Hepatocyte (in vitro differentiated cells): ENCODE results near the gene OAS1. TPM values are rescaled to one million over a fixed set of nuclear protein-coding genes. Genes with fewer than 3 reads are reported as not detected.

Experiments used
- DNase-seq: peaks from one replicate; pipeline ENCODE4 v3.0.0-alpha.2; 2016; ENCODE audit warnings: low spot score
- H2AFZ ChIP-seq: fragments of 200-600 bp; sonication (generic); 2 replicates; pipeline ENCODE4 v1.6.0; 2016; ENCODE audit warnings: antibody characterized with exemption, mild to moderate bottlenecking
- H3K27ac ChIP-seq: fragments of 200-600 bp; sonication (generic); 2 replicates; pipeline ENCODE4 v1.5.1; 2016; ENCODE audit warnings: mild to moderate bottlenecking
- H3K27me3 ChIP-seq: fragments of 200-600 bp; sonication (generic); 2 replicates; pipeline ENCODE4 v1.6.1; 2016
- H3K36me3 ChIP-seq: fragments of 200-600 bp; sonication (generic); replicated peaks from 2 replicates; pipeline ENCODE4 v1.5.1; 2016; ENCODE audit warnings: low read depth; ENCODE audit not compliant: insufficient read depth
- H3K4me1 ChIP-seq: fragments of 200-600 bp; sonication (generic); 2 replicates; pipeline ENCODE4 v1.5.1; 2016; ENCODE audit warnings: mild to moderate bottlenecking, moderate library complexity; ENCODE audit not compliant: insufficient read depth
- H3K4me2 ChIP-seq: fragments of 200-600 bp; sonication (generic); 2 replicates; pipeline ENCODE4 v1.6.0; 2016
- H3K4me3 ChIP-seq: fragments of 200-600 bp; sonication (generic); 2 replicates; pipeline ENCODE4 v1.5.1; 2016; ENCODE audit warnings: mild to moderate bottlenecking
- H3K79me2 ChIP-seq: fragments of 200-600 bp; sonication (generic); 2 replicates; pipeline ENCODE4 v1.6.0; 2017; ENCODE audit warnings: mild to moderate bottlenecking
- H3K9me2 ChIP-seq: fragments of 200-600 bp; sonication (generic); replicated peaks from 2 replicates; pipeline ENCODE4 v1.6.0; 2017; ENCODE audit warnings: mild to moderate bottlenecking; ENCODE audit not compliant: insufficient read depth
- H3K9me3 ChIP-seq: fragments of 200-600 bp; sonication (generic); 2 replicates; pipeline ENCODE4 v1.5.1; 2016; ENCODE audit warnings: low read depth, mild to moderate bottlenecking
- H4K20me1 ChIP-seq: fragments of 200-600 bp; sonication (generic); 2 replicates; pipeline ENCODE4 v1.6.0; 2016; ENCODE audit warnings: mild to moderate bottlenecking; ENCODE audit not compliant: insufficient read depth, poor library complexity, severe bottlenecking
- CTCF ChIP-seq: fragments of 200-600 bp; sonication (generic); IDR thresholded peaks from 2 replicates; pipeline ENCODE4 v1.5.1; 2016; ENCODE audit warnings: antibody characterized with exemption, mild to moderate bottlenecking; ENCODE audit not compliant: poor library complexity
- EZH2 ChIP-seq: fragments of 200-600 bp; sonication (generic); IDR thresholded peaks from 2 replicates; pipeline ENCODE4 v1.6.1; 2016; ENCODE audit warnings: antibody characterized with exemption, mild to moderate bottlenecking, borderline replicate concordance
- EZH2phosphoT487 ChIP-seq: fragments of 200-600 bp; sonication (generic); IDR thresholded peaks from one replicate; pipeline ENCODE4 v1.6.1; 2018; ENCODE audit warnings: antibody characterized with exemption, mild to moderate bottlenecking, low read depth, moderate library complexity; ENCODE audit not compliant: unreplicated experiment, severe bottlenecking
- WGBS: methylation state at CpG from one replicate; pipeline ENCODE4 v1.1.6; 2016; ENCODE audit warnings: low lambda C conversion rate; ENCODE audit errors: missing lambda C conversion rate; 5-methylcytosine and 5-hydroxymethylcytosine counted together
- polyA plus RNA-seq: library from polyadenylated mRNA; unstranded; fragments of >200 nt; fragmentation: Nextera tagmentation; extraction: Ambion mirVana; gene quantifications from 2 replicates; pipeline ENCODE4 v1.2.1, GENCODE V29; 2016
- total RNA-seq: library from RNA; depleted of rRNA; stranded (reverse); fragments of >200 nt; gene quantifications from 2 replicates; pipeline ENCODE4 v1.2.3, GENCODE V29; 2014

Gene OAS1
- total and polyA plus RNA-seq, 2 experiments from 2014 or later, result 18.6 to 25.0 TPM

GRCh38 chr12:112861284-112861683 is 45.5 kb upstream of the OAS1 start:
- H3K4me1 ChIP-seq, result no peaks in the 10 kb centered on the region
- no peak overlapping the region for H3K27ac ChIP-seq
- no peak overlapping the region for H2AFZ ChIP-seq
- H3K79me2 ChIP-seq, result no peaks in the 10 kb centered on the region
- no peak for DNase-seq
- H3K4me3 ChIP-seq, result no peak overlapping the region
- 87% methylated on average over 7 of the region's 7 CpGs for WGBS
- H3K36me3 ChIP-seq, result no peaks in the 10 kb centered on the region
- H3K9me3 ChIP-seq, result no peaks in the 10 kb centered on the region
- no peaks in the 10 kb centered on the region for H4K20me1 ChIP-seq
- TF ChIP-seq EZH2phosphoT487 (no peak), EZH2 (no peak), CTCF (no peak)
- no peaks in the 10 kb centered on the region for H3K9me2 ChIP-seq
- H3K27me3 ChIP-seq, result peaks cover 28% of the 10 kb centered on the region
- no peak overlapping the region for H3K4me2 ChIP-seq

- Histone ChIP-seq H3K9me2 (no peaks in the 10 kb centered on the region), H3K4me1 (no peaks in the 10 kb centered on the region), H3K79me2 (no peaks in the 10 kb centered on the region), H3K4me3 (no peak overlapping the region), H3K4me2 (no peak overlapping the region), H4K20me1 (no peaks in the 10 kb centered on the region), H3K27ac (no peak overlapping the region), H2AFZ (no peak overlapping the region), H3K9me3 (no peaks in the 10 kb centered on the region), H3K36me3 (no peaks in the 10 kb centered on the region), H3K27me3 (peaks cover 25% of the 10 kb centered on the region)
- no peak for DNase-seq
- TF ChIP-seq EZH2phosphoT487 (no peak), CTCF (no peak), EZH2 (no peak)
- WGBS, result 83% methylated on average over 11 of the region's 11 CpGs
Measured at GRCh38 chr12:112862636-112863290, 44.0 kb upstream of the OAS1 start.

GRCh38 chr12:112868459-112869041 is 38.2 kb upstream of the OAS1 start:
- 66% methylated on average over 5 of the region's 5 CpGs for WGBS
- no peaks in the 10 kb centered on the region for H3K9me2 ChIP-seq

More at GRCh38 chr12:112868459-112869041, 38.2 kb upstream of the OAS1 start:
- no peak for TF ChIP-seq EZH2
- no peak for TF ChIP-seq EZH2phosphoT487
- no peak for TF ChIP-seq CTCF
- DNase-seq, result peak; percentile 54
- Histone ChIP-seq H3K36me3 (no peaks in the 10 kb centered on the region), H3K9me3 (no peaks in the 10 kb centered on the region), H3K4me3 (no peak overlapping the region), H3K27ac (no peak overlapping the region), H4K20me1 (no peaks in the 10 kb centered on the region), H3K4me2 (no peak overlapping the region), H2AFZ (no peak overlapping the region), H3K27me3 (peaks cover 33% of the 10 kb centered on the region), H3K79me2 (no peaks in the 10 kb centered on the region), H3K4me1 (no peaks in the 10 kb centered on the region)
